Measurements from ENCODE around the gene ACMSD.

The ACMSD gene

DNA sequence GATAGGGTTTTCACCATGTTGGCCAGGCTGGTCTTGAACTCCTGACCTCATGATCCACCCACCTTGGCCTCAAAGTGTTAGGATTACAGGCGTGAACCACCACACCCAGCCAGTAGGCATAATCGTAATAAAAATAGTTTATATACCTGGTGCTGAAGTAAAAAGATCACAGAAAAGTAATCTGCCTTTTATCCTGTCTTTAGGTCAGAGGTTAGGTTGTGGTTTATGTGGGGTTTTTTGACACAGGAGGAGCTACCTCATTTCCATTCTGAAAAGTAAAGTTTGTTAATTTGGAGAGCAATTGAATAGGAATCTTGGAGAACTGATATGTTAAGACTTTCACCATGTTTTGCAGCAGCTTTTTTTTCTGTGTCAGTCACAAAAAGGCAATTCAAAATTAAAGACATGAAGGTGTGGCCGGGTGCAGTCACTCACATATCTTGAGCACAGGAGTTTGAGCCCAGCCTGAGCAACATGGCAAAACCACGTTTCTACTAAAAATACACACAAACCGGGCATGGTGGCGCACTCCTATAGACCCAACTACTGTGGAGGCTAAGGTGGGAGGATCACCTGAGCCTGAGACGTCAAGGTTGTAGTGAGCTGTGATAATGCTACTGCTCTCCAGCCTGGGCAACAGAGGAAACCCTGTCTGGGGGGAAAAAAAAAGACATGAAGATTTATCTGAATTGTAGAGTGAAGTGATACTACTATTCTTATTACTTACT, 111.7 kb downstream of the ACMSD start:
- no peak for DNase-seq (ENCODE audit: low read depth in 2 of 2)

- DNase-seq (ENCODE audit: low read depth in 2 of 2), result no peak
Measured at GRCh38 chr2:134950886-134951285, 112.5 kb downstream of the ACMSD start.

All from stimulated activated CD4-positive, alpha-beta T cell treated with anti-CD3 and anti-CD28 coated beads, Interleukin-1b, Interleukin-23, amount 100 ng/mL, for 1 hour (primary cell).